ENCODE results near the gene NREP.

Gene NREP

DNA sequence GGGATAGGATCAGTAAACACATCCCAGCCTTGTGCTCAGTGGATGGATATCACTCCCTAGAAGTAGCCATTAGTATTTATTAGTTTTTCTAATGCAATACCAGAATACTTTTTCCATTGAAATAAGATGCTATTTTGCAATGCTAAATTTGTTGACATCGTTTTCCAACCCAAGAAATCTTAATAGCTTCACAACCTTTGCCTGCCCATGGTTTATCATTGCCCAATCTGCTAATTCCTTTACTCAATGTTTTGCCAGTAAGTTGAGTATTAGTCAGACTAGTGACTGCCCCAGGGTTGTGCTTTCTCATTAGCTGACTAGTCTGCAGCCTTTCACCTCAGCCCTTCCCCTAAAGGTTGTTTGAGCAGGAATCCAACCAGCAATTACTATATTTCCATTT is 62.9 kb downstream of the NREP start:
- no peak for ATAC-seq (ENCODE audit: insufficient read depth, low read depth)
- H3K4me1 ChIP-seq (ENCODE audit: insufficient read depth, low read length), result no peaks in the 10 kb centered on the region

GRCh38 chr5:111691914-111692313 is 65.1 kb downstream of the NREP start:
- no peaks in the 10 kb centered on the region for H3K27me3 ChIP-seq (ENCODE audit: insufficient read depth, low read length, poor library complexity)
- no peak overlapping the region for H3K9ac ChIP-seq (ENCODE audit: low read depth, low read length)
- ATAC-seq (ENCODE audit: insufficient read depth, low read depth) (no peak), DNase-seq (no peak)
- TF ChIP-seq EZH2 (IDR thresholded peaks at IDR 0.05; ENCODE audit: borderline replicate concordance, low read depth, low read length, severe bottlenecking) (no peak), CTCF (IDR thresholded peaks at IDR 0.05; ENCODE audit: borderline replicate concordance, extremely low read depth, low read length, poor library complexity, severe bottlenecking) (no peak)
- H2AFZ ChIP-seq (ENCODE audit: low read depth, low read length), result no peak overlapping the region
- no peaks in the 10 kb centered on the region for H3K79me2 ChIP-seq (ENCODE audit: insufficient read depth, low read length)
- no peaks in the 10 kb centered on the region for H3K9me3 ChIP-seq (ENCODE audit: insufficient read depth, low read length, severe bottlenecking)
- H3K36me3 ChIP-seq (ENCODE audit: insufficient read depth, low read length), result no peaks in the 10 kb centered on the region
- H3K4me1 ChIP-seq (ENCODE audit: insufficient read depth, low read length), result no peaks in the 10 kb centered on the region
- H4K20me1 ChIP-seq (ENCODE audit: insufficient read depth, low read length), result no peaks in the 10 kb centered on the region
- no peak overlapping the region for H3K4me2 ChIP-seq (ENCODE audit: insufficient read depth, low read length)
- H3K4me3 ChIP-seq (ENCODE audit: low read depth in 1 of 2, low read length in 2 of 2), result no peak overlapping the region
- no peak overlapping the region for H3K27ac ChIP-seq (ENCODE audit: low read length)

More for the DNA sequence above, 62.9 kb downstream of the NREP start:
- H3K27me3 ChIP-seq (ENCODE audit: insufficient read depth, low read length, poor library complexity), result no peaks in the 10 kb centered on the region
- no peak for TF ChIP-seq EZH2 (IDR thresholded peaks at IDR 0.05; ENCODE audit: borderline replicate concordance, low read depth, low read length, severe bottlenecking)
- no peak for TF ChIP-seq CTCF (IDR thresholded peaks at IDR 0.05; ENCODE audit: borderline replicate concordance, extremely low read depth, low read length, poor library complexity, severe bottlenecking)
- H3K79me2 ChIP-seq (ENCODE audit: insufficient read depth, low read length), result no peaks in the 10 kb centered on the region
- H3K27ac ChIP-seq (ENCODE audit: low read length), result no peak overlapping the region
- no peak overlapping the region for H2AFZ ChIP-seq (ENCODE audit: low read depth, low read length)
- H3K9me3 ChIP-seq (ENCODE audit: insufficient read depth, low read length, severe bottlenecking), result no peaks in the 10 kb centered on the region
- DNase-seq, result no peak
- no peak overlapping the region for H3K9ac ChIP-seq (ENCODE audit: low read depth, low read length)
- no peaks in the 10 kb centered on the region for H3K36me3 ChIP-seq (ENCODE audit: insufficient read depth, low read length)
- H4K20me1 ChIP-seq (ENCODE audit: insufficient read depth, low read length), result no peaks in the 10 kb centered on the region
- no peak overlapping the region for H3K4me3 ChIP-seq (ENCODE audit: low read depth in 1 of 2, low read length in 2 of 2)
- H3K4me2 ChIP-seq (ENCODE audit: insufficient read depth, low read length), result no peak overlapping the region

DNA sequence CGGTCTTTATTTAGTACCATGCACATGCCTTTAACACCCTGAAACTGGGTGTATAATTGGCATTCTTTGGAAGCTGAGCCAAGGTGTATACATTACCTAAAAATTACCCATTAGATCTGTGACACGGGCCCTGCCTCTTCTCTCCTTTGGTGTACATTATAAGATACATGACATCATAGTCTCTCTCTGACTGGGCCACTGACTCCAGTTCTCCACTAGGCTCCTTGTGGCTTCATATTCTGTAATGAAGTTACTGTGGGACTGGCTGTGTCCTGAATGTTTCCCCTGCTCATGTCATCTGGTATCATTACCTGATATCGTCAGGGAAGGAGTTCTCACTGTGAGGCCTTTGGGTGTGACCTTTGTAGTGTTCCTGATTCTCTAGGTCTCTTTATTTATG is 65.5 kb downstream of the NREP start:
- no peak overlapping the region for H2AFZ ChIP-seq (ENCODE audit: low read depth, low read length)
- no peak overlapping the region for H3K4me3 ChIP-seq (ENCODE audit: low read depth in 1 of 2, low read length in 2 of 2)

More for the DNA sequence above, 65.5 kb downstream of the NREP start:
- Histone ChIP-seq H3K27me3 (ENCODE audit: insufficient read depth, low read length, poor library complexity) (no peaks in the 10 kb centered on the region), H3K9me3 (ENCODE audit: insufficient read depth, low read length, severe bottlenecking) (no peaks in the 10 kb centered on the region), H3K27ac (ENCODE audit: low read length) (no peak overlapping the region), H3K79me2 (ENCODE audit: insufficient read depth, low read length) (no peaks in the 10 kb centered on the region), H3K36me3 (ENCODE audit: insufficient read depth, low read length) (no peaks in the 10 kb centered on the region), H3K9ac (ENCODE audit: low read depth, low read length) (no peak overlapping the region), H4K20me1 (ENCODE audit: insufficient read depth, low read length) (no peaks in the 10 kb centered on the region), H3K4me1 (ENCODE audit: insufficient read depth, low read length) (no peaks in the 10 kb centered on the region), H3K4me2 (ENCODE audit: insufficient read depth, low read length) (no peak overlapping the region)
- TF ChIP-seq EZH2 (IDR thresholded peaks at IDR 0.05; ENCODE audit: borderline replicate concordance, low read depth, low read length, severe bottlenecking) (no peak), CTCF (IDR thresholded peaks at IDR 0.05; ENCODE audit: borderline replicate concordance, extremely low read depth, low read length, poor library complexity, severe bottlenecking) (no peak)
- no peak for DNase-seq
- ATAC-seq (ENCODE audit: insufficient read depth, low read depth), result no peak
